Measurements from ENCODE around the gene ADAMTSL2. TPM values are rescaled to one million over a fixed set of nuclear protein-coding genes. Genes with fewer than 3 reads are reported as not detected.

The ADAMTSL2 gene
- polyA plus RNA-seq, 12 donors: 2.3 to 4.6 (median 2.6) TPM; not detected in 2

- no peak for DNase-seq
These were observed 51.2 kb downstream of the ADAMTSL2 start for GRCh38 chr9:133585481-133586351.

DNA sequence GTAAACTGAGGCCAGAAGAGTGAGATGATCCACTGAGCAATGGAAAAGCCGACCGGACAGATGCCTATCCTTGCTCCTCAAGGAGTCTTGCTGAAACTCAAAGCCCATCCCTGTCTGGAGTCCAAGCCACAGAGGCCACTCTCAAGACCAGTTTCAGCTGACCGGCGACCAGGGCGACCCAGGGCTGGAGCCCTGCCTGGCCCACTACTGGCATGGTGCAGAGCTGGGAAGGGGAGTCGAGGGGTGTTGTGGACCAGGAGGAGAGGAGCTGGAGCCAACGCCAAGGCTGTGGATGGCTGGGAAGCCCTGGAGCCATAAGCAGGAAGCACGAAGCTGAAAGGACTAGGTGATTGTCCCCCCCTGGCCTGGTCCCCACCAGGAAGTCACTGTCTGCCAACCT is 52.5 kb downstream of the ADAMTSL2 start:
- no peak for DNase-seq

- DNase-seq: no peak
These were observed 53.0 kb downstream of the ADAMTSL2 start for GRCh38 chr9:133587466-133587865.

DNA sequence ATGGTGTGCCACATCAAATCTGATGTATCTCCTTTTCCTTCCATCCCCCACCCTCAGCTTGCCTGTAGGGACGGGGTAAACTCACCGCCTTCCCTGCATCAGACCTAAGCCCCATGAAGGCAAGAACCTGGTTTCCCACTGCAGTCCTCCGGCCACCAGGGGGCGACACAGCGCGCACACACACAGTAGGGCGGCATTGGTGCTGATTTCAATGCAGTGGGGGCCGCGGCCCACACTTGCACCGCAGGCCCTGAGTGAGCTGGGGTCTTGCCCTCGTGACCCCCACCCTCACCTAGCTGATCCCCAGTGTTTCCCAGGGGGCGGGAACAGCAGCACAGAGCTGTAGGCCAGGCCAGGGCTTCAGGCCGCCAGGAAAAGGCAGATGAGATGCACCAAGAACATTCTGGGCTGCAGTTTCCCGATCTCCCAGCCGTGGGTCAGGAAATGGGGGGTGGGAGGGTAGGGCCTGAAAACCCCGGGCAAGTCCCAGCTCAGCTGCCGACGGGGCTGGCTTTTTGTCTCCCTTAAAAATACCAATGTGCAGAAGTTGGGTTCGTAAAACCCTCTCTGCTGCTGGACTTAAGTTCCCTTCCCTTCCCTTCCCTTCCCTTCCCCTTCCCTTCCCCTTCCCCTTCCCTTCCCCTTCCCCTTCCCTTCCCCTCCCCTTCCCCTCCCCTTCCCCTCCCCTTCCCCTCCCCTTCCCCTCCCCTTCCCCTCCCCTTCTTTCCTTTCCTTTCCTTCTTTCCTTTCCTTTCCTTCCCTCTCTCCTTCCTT is 55.1 kb downstream of the ADAMTSL2 start:
- DNase-seq: no peak

GRCh38 chr9:133590231-133590855 is 55.8 kb downstream of the ADAMTSL2 start:
- DNase-seq: no peak

DNA sequence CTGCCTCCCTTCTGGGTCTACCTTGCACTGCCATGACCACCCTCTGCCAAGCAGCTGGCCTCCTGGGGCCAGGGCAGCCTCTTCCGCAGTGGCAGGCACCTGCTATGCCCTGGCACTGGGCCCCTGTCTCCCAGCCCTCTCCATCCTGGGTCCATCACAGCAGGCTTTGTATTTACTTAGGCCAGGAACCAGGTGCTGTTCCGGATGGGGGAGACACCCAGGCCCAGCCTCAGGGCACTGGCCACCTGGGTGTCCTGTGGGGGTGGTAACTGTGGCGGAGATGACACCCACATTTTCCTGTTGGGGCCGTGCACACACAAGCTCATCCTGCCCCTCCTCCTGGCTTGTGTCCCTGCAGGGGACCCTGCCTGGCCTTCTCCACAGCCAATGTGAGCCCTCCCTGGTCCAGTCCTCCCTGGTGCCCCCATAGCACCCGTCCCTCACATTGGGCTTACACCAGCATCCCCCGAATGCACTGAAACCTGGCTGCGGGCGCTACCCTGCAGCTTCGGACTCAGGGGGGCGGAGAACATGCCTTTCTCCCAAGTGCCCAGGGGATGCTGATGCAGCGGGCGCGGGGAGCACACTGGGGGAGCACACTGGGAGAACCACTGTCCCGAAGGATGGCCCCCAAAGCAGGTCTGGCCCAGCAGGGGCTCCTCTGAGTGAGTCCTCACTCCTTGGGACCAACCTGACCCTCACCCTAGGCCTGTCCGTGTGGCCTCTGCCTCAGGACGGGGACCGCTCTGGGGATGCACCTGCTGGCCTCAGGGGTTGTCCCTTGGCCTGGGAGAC is 56.8 kb downstream of the ADAMTSL2 start:
- DNase-seq: no peak

DNA sequence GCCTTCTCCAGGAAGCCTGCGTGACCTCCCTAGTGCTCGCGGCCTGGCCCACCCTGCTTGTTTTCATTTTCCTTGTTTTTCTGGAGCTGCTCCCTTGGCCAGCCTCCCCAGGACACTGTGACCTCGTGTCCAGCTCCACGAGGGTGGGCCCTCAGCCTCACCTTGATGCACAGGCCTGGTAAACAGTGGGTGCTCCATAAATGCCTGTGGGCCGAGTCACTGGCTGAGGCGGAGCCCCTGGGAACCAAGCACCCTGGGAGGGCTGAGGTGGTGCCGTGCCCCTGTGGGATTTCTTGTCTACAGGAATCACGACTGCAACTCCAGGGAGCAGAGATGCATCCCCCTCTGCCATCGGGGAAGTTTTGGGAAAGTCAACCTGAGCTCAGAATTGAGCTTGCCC is 57.5 kb downstream of the ADAMTSL2 start:
- DNase-seq: no peak

- no peak for DNase-seq
These were observed 58.4 kb downstream of the ADAMTSL2 start for GRCh38 chr9:133592731-133593409.

GRCh38 chr9:133593587-133594253 is 59.2 kb downstream of the ADAMTSL2 start:
- no peak for DNase-seq

- no peak for DNase-seq
These were observed 59.8 kb downstream of the ADAMTSL2 start for GRCh38 chr9:133594310-133594709.

- DNase-seq: no peak
These were observed 61.4 kb downstream of the ADAMTSL2 start for GRCh38 chr9:133595910-133596309.

DNA sequence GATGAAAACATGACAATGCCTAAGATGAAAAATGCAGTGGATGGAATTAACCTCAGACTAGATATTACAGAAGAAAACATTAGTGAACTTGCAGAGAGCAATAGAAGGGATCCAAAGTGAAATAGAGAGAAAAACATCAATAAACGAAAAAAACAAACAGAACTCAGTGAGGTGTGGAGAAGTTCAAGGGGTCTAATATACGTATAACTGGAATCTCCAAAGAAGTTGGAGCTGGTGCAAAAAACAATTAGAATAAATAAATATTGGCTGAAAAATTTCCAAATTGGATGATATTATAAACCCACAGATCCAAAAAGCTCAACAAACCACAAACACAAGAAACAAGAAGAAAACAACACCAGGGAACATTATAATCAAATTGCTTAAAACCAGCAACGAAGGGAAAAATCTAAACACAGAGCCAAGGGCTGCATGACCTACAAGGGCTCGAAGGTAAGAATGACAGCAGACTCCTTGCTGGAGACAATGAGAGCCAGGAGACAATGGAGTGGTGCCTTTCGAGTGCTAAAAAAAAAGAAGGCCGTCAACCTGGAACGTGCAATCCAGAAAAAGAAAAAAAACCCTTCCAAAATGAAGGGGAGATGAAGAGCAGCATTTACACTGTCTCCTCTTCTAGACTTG is 62.9 kb downstream of the ADAMTSL2 start:
- no peak for DNase-seq

DNA sequence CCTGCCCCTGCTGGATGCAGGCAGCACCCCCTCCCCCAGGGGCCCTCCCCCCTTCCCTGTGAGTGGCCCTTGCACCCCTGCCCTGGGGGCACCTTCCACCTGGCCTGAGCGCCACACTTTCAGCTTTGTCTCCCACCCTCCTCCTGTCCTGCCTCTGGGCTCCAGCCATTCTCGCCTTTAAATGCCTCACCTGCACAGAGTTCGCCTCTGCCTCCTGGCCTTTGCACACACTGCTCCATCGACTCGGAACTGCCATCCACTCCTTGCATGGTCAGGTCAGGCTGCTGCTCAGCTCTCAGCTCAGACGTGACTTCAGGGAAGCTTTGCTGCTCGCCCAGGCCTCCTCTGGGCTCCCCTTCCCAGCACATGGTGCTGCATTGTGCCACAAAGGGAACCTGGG is 64.5 kb downstream of the ADAMTSL2 start:
- DNase-seq: no peak

DNA sequence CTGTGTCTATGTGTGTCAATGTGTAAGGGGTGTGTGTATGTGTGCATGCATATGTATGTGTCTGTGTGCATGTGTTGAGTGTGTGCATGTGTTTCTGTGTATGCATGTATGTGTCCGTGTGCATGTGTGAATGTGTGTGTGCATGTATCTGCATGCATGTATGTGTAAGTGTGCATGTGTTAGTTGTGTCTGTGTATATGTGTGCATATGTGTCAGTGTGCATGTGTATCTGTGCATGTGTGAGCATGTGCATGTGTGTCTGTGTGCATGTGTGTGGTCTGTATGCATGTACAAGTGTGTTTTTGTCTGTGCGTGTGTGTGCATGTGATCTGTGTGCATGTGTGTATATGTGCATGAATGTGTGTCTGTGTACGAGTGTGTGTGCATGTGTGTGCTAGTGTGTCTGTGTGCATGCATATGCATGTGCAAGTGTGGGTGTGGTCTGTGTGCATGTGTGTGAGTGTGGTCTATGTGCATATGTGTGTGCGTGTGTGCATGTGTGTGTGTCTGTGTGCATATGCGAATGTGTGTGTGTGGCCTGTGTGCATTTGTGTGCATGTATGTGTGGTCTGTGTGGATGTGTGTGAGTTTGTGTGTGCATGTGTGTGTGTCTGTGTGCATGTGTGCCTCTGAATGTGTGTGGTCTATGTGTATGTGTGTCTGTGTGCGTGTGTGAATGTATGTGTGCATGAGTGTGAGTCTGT is 65.1 kb downstream of the ADAMTSL2 start:
- no peak for DNase-seq

DNA sequence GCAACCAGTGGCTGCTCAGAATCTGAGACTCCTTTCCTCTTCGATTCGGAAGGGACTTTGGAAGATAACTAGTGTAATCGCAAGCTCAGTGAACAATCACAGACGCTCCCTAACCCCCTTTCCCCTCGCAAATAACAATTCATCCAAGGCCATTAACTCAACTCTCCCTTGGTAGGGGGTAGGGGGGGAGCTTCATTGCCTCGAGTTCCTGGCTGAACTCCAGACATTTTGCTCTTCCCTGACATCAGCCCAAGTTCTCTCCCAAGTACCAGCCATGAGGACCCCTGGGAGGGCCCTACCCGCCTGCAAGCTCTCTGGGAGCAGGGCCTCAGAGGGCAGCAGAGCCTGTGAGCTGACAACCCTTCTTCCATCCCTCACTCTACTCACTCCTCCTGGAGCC is 66.2 kb downstream of the ADAMTSL2 start:
- DNase-seq: no peak

DNA sequence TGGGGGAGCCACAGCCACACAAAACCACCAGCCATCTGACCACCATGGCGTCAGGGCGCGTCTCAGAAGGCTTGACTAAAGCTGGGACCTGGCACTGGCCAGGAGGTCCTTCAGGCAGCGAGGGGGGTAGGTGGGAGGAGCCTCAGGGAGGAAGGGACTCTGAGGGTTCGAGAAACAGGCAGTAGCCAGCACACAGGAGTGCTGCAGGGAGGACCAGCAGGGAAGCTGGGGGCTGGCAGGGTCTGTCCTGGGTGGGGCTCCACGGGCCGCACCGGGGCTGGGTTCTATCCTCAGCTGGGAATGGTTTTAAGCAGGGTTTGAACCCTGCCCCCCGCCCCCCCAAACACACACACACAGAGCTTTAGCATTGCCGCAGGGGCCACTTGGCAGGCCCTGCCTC is 67.2 kb downstream of the ADAMTSL2 start:
- no peak for DNase-seq

DNA sequence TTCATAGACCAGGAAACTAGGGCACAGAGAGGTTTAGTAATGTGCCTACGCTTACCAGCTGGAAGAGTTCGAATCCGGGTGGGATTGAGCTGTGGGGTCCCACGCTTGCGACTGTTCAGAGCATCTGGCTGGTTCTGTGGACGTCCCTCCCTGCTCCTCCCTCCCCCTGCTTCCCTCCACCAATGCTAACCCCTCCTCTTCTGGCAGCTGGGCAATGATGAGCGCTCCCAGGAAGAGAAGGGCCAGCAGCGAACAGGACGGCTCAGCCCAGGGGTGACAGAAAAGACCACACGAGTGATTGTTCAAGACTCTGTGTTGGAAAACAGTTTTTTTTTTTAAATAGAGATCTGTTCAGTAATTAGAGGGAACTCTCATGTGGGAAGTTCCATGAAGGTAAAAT is 67.8 kb downstream of the ADAMTSL2 start:
- no peak for DNase-seq

GRCh38 chr9:133603135-133603927 is 68.8 kb downstream of the ADAMTSL2 start:
- DNase-seq: no peak

GRCh38 chr9:133604214-133604613 is 69.7 kb downstream of the ADAMTSL2 start:
- DNase-seq: no peak
